Neural cell (in vitro differentiated cells): ENCODE data around the gene RUNX1. TPM values are rescaled to one million over a fixed set of nuclear protein-coding genes. Genes with fewer than 3 reads are reported as not detected.

Source experiments
- H2AFZ ChIP-seq: fragments of 200-600, 300-800 bp; sonication (generic), shearing (Covaris generic); 2 replicates; pipeline ENCODE4 v1.6.0; 2014; ENCODE audit warnings: low read depth, mild to moderate bottlenecking, antibody characterized with exemption, low read length, moderate library complexity
- H3F3A ChIP-seq: fragments of 200-600 bp; shearing (Covaris generic); 2 replicates; pipeline ENCODE4 v1.6.1; 2016; ENCODE audit warnings: mild to moderate bottlenecking, moderate library complexity, mixed read lengths, antibody characterized with exemption, low read length; ENCODE audit not compliant: insufficient read depth, poor library complexity, severe bottlenecking
- H3K27ac ChIP-seq: fragments of 200-600, 300-800 bp; sonication (generic), shearing (Covaris generic); 2 replicates; pipeline ENCODE4 v1.5.1; 2014; ENCODE audit warnings: mild to moderate bottlenecking, low read length, moderate library complexity
- H3K27me3 ChIP-seq: fragments of 300-800, 200-600 bp; sonication (generic), shearing (Covaris generic); 2 replicates; pipeline ENCODE4 v1.6.0; 2014; ENCODE audit warnings: mild to moderate bottlenecking, low read depth, low read length, moderate library complexity; ENCODE audit not compliant: insufficient read depth
- H3K36me3 ChIP-seq: fragments of 300-800, 200-600 bp; sonication (generic), shearing (Covaris generic); 2 replicates; pipeline ENCODE4 v1.5.1; 2014; ENCODE audit warnings: mild to moderate bottlenecking, antibody characterized with exemption, low read length, moderate library complexity; ENCODE audit not compliant: insufficient read depth
- H3K4me2 ChIP-seq: fragments of 300-800, 200-600 bp; sonication (generic), shearing (Covaris generic); 2 replicates; pipeline ENCODE4 v1.6.0; 2014; ENCODE audit warnings: mild to moderate bottlenecking, low read length
- H3K4me3 ChIP-seq: fragments of 300-800, 200-600 bp; sonication (generic), shearing (Covaris generic); 2 replicates; pipeline ENCODE4 v1.5.1; 2014; ENCODE audit warnings: mild to moderate bottlenecking, low read length, moderate library complexity
- H3K79me2 ChIP-seq: fragments of 200-600 bp; shearing (Covaris generic); replicated peaks from 2 replicates; pipeline ENCODE4 v1.6.0; 2014; ENCODE audit warnings: mild to moderate bottlenecking, low read length, moderate library complexity; ENCODE audit not compliant: insufficient read depth
- H3K9ac ChIP-seq: fragments of 300-800, 200-600 bp; sonication (generic), shearing (Covaris generic); 2 replicates; pipeline ENCODE4 v1.6.1; 2016; ENCODE audit warnings: mild to moderate bottlenecking, low read length, mixed read lengths
- H3K9me2 ChIP-seq: fragments of 200-600 bp; shearing (Covaris generic); 2 replicates; pipeline ENCODE4 v1.6.1; 2016; ENCODE audit warnings: mild to moderate bottlenecking, low read length, mixed read lengths; ENCODE audit not compliant: insufficient read depth
- H3K9me3 ChIP-seq: fragments of 200-600, 300-800 bp; sonication (generic), shearing (Covaris generic); 2 replicates; pipeline ENCODE4 v1.6.1; 2016; ENCODE audit warnings: mild to moderate bottlenecking, mixed run types, low read length, moderate library complexity, mixed read lengths
- H4K20me1 ChIP-seq: fragments of 200-600 bp; shearing (Covaris generic); 2 replicates; pipeline ENCODE4 v1.6.1; 2016; ENCODE audit warnings: mild to moderate bottlenecking, mixed run types; ENCODE audit not compliant: insufficient read depth
- EP300 ChIP-seq: fragments of 450-650 bp; conservative IDR thresholded peaks from 2 replicates; pipeline ENCODE4 v1.6.1; 2014; ENCODE audit warnings: antibody characterized with exemption, mild to moderate bottlenecking, moderate library complexity; ENCODE audit not compliant: poor library complexity, severe bottlenecking
- EZH2 ChIP-seq: fragments of 200-600, 300-800 bp; shearing (Covaris generic), sonication (generic); IDR thresholded peaks from 2 replicates; pipeline ENCODE4 v1.6.1; 2014; ENCODE audit warnings: antibody characterized with exemption, low read length, borderline replicate concordance, mild to moderate bottlenecking; ENCODE audit not compliant: insufficient read depth, poor library complexity, severe bottlenecking
- MXI1 ChIP-seq: fragments of 450-650 bp; conservative IDR thresholded peaks from 2 replicates; pipeline ENCODE4 v1.6.1; 2014; ENCODE audit warnings: antibody characterized with exemption, mild to moderate bottlenecking; ENCODE audit not compliant: poor library complexity, severe bottlenecking
- POLR2AphosphoS5 ChIP-seq: IDR thresholded peaks from 2 replicates; pipeline ENCODE4 v1.6.1; 2012
- RAD21 ChIP-seq: fragments of 450-650 bp; conservative IDR thresholded peaks from 2 replicates; pipeline ENCODE4 v1.6.1; 2014; ENCODE audit warnings: antibody characterized with exemption, mild to moderate bottlenecking, moderate library complexity
- SMC3 ChIP-seq: fragments of 450-650 bp; conservative IDR thresholded peaks from 2 replicates; pipeline ENCODE4 v1.6.1; 2014; ENCODE audit warnings: antibody characterized with exemption, mild to moderate bottlenecking, moderate library complexity; ENCODE audit not compliant: poor library complexity
- TAF1 ChIP-seq: IDR thresholded peaks from 2 replicates; pipeline ENCODE4 v1.6.1; 2012; ENCODE audit warnings: low read depth
- polyA plus RNA-seq: library from polyadenylated mRNA; depleted of rRNA; stranded (reverse); fragments of >200 nt; gene quantifications from 2 replicates; pipeline ENCODE4 v1.2.3, GENCODE V29; 2014
- TF ChIP-seq, protein P1 (sequence below): IDR thresholded peaks from 2 replicates; pipeline ENCODE4 v1.6.1; 2012; ENCODE audit warnings: borderline replicate concordance
- TF ChIP-seq, protein P2 (sequence below): fragments of 450-650 bp; IDR thresholded peaks from 2 replicates; pipeline ENCODE4 v1.5.1; 2014; ENCODE audit warnings: antibody characterized with exemption, mild to moderate bottlenecking, moderate library complexity; ENCODE audit not compliant: poor library complexity, severe bottlenecking

The RUNX1 gene
- polyA plus RNA-seq, 1 donor from 2014 or later: not detected

- Histone ChIP-seq H3K27ac (no peak overlapping the region), H3K9me3 (no peaks in the 10 kb centered on the region), H3K9me2 (no peaks in the 10 kb centered on the region), H2AFZ (no peak overlapping the region), H3K4me2 (no peak overlapping the region), H3K36me3 (no peaks in the 10 kb centered on the region), H3K27me3 (peaks cover 29% of the 10 kb centered on the region), H3K79me2 (no peaks in the 10 kb centered on the region), H3K4me3 (no peak overlapping the region), H4K20me1 (no peaks in the 10 kb centered on the region), H3K9ac (no peak overlapping the region), H3F3A (no peaks in the 10 kb centered on the region)
- no peak for TF ChIP-seq EZH2
- no peak for TF ChIP-seq RAD21
- TF ChIP-seq TAF1: no peak
- no peak for TF ChIP-seq MXI1
- TF ChIP-seq SMC3: no peak
- TF ChIP-seq, protein P1, sequence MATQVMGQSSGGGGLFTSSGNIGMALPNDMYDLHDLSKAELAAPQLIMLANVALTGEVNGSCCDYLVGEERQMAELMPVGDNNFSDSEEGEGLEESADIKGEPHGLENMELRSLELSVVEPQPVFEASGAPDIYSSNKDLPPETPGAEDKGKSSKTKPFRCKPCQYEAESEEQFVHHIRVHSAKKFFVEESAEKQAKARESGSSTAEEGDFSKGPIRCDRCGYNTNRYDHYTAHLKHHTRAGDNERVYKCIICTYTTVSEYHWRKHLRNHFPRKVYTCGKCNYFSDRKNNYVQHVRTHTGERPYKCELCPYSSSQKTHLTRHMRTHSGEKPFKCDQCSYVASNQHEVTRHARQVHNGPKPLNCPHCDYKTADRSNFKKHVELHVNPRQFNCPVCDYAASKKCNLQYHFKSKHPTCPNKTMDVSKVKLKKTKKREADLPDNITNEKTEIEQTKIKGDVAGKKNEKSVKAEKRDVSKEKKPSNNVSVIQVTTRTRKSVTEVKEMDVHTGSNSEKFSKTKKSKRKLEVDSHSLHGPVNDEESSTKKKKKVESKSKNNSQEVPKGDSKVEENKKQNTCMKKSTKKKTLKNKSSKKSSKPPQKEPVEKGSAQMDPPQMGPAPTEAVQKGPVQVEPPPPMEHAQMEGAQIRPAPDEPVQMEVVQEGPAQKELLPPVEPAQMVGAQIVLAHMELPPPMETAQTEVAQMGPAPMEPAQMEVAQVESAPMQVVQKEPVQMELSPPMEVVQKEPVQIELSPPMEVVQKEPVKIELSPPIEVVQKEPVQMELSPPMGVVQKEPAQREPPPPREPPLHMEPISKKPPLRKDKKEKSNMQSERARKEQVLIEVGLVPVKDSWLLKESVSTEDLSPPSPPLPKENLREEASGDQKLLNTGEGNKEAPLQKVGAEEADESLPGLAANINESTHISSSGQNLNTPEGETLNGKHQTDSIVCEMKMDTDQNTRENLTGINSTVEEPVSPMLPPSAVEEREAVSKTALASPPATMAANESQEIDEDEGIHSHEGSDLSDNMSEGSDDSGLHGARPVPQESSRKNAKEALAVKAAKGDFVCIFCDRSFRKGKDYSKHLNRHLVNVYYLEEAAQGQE: no peak
- TF ChIP-seq, protein P2, sequence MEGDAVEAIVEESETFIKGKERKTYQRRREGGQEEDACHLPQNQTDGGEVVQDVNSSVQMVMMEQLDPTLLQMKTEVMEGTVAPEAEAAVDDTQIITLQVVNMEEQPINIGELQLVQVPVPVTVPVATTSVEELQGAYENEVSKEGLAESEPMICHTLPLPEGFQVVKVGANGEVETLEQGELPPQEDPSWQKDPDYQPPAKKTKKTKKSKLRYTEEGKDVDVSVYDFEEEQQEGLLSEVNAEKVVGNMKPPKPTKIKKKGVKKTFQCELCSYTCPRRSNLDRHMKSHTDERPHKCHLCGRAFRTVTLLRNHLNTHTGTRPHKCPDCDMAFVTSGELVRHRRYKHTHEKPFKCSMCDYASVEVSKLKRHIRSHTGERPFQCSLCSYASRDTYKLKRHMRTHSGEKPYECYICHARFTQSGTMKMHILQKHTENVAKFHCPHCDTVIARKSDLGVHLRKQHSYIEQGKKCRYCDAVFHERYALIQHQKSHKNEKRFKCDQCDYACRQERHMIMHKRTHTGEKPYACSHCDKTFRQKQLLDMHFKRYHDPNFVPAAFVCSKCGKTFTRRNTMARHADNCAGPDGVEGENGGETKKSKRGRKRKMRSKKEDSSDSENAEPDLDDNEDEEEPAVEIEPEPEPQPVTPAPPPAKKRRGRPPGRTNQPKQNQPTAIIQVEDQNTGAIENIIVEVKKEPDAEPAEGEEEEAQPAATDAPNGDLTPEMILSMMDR: no peak
Observed at GRCh38 chr21:35024071-35024420, 25.1 kb downstream of the RUNX1 start.

DNA sequence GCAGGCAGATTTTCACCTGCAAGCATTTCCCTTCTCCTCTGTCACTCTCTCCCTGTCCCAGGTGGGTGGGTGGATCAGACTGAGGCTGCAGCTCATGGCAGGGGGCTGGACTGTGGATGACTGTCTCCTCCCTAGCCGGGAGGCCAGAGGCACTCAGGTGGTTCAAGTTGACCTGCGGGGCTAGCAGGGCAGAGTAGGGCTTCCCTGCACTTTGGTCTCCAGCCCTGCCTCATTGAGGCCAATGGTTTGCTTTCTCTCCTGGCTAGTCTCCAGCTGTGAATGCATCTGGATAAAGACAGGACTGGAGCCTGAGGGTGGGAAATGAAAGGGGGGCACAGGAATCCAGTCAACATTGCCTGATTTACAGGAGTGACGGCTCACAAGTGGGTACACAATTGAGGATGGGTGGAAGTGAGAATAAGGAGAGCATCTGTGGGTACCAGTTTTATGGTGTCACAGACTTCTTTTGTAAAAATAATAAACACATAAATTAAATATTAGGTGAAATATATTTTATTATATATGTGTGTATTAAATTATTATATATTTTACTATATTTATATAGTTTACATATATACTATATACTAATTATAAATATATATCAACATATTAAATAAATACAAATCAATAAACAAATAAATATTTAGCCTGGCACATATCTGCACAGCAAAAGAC, 25.6 kb downstream of the RUNX1 start:
- H3K79me2 ChIP-seq: no peaks in the 10 kb centered on the region
- no peak for TF ChIP-seq EZH2
- no peak for TF ChIP-seq EP300
- no peak for TF ChIP-seq SMC3
- no peak for TF ChIP-seq TAF1
- no peak for TF ChIP-seq POLR2AphosphoS5
- TF ChIP-seq, protein P2: no peak
- no peak for TF ChIP-seq MXI1
- no peak for TF ChIP-seq RAD21
- TF ChIP-seq, protein P1: no peak
- H3K9me3 ChIP-seq: no peaks in the 10 kb centered on the region

More for the DNA sequence above, 25.6 kb downstream of the RUNX1 start:
- peaks cover 29% of the 10 kb centered on the region for H3K27me3 ChIP-seq
- H2AFZ ChIP-seq: no peak overlapping the region
- H3K9me2 ChIP-seq: no peaks in the 10 kb centered on the region
- H4K20me1 ChIP-seq: no peaks in the 10 kb centered on the region
- H3K27ac ChIP-seq: no peak overlapping the region
- no peak overlapping the region for H3K9ac ChIP-seq
- no peak overlapping the region for H3K4me2 ChIP-seq
- H3F3A ChIP-seq: no peaks in the 10 kb centered on the region
- no peaks in the 10 kb centered on the region for H3K36me3 ChIP-seq
- no peak overlapping the region for H3K4me3 ChIP-seq
